NCI-H2029 (cell line): ENCODE measurements around the gene EVI5.
"Not testable (repeated sequence)": the region's sequence is repeated elsewhere in the genome, so short reads cannot be mapped to it uniquely, and the experiment has no call there.

Source experiments
- DNase-seq: peaks from one replicate; lab custom pipeline; 2025; lab: John Stamatoyannopoulos, UW

The EVI5 gene

DNA sequence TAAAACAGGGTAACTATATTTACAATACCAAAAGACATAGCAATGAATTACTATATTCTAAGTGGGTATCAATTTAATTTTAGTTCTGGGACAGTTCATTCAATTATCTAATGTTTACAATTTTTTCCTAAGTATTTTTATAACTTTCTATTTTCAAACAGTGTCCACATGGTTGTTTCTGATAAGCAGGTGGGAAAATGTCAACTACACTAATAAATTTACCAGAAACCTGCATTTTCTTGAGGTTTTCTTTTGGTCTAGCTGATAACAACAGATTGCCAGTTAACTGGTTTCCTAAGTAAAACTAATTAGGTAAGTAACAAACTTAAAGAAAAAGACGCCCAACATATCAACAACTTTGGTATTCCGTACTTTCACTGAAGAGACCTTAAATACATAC is 213.3 kb downstream of the EVI5 start:
- no peak for DNase-seq

DNA sequence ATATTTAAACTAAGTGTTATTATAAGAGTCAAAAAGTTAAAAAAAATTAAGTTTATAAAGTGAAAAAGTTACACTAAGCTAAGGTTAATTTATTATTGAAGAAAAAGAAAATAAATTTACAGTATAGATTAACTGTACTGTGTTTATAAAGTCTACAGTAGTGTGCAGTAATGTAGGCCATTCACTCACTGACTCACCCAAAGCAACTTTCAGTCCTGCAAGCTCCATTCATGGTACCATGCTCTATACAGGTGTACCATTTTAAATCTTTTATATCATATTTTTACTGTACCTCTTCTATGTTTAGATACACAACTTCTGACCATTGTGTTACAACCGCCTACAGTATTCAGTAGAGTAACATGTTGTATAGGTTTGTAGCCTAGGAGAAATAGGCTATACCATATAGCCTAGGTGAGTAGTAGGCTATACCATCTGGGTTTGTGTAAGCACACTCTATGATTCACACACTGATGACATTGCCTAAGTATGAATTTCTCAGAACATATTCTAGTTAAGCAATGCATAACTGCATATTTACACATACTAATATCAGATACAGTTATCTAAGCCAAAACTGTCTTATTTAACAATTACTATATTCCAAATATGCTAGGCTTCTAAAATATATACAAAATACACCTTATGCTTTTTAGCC is 217.6 kb downstream of the EVI5 start:
- no peak for DNase-seq

DNA sequence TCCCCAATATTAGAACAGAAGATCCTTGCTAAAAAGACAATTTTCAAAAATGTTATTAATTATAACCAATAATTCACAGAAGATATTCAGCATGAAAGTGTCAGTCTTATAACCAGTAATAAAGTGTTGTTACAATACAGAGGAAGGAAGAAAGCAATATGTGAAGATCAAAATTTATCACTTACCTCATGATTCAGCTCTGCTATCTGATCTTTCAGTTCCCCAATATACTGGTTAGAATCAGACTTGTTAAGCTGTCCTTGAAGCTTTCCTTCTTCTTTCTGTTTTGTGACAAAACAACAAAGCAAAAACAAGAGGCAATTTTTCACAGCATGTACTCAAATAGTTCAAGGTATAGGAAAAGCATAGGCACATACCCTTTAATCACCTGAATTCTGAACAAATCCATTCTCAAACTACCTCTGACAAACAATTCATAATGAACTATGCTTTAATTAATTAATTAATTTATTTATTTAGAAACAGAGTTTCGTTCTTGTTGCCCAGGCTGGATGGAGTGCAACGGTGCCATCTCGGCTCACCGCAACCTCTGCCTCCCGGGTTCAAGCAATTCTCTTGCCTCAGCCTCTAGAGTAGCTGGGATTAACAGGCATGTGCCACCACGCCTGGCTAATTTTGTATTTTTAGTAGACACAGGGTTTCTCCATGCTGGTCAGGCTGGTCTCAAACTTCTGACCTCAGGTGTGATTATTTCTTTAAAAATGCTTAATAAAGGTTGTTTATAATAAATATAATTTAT is 221.3 kb downstream of the EVI5 start:
- DNase-seq, result no peak

DNA sequence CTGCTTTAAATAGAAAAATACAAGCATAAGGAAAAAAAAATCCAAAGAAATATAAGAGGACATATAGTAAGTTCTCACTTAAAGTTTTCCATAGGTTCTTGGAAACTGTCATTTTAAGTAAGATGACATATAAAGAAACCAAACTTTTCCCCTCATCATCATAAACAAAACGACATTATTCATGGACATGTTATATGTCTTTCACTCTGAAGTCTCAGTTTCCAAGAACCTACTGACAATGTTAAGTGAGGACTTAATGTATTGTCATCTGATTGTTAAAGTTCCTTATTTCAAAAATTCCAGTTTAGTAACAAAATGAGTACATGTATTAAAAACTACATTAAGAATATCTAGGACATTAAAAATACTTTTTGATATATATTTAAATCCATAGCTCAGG is 228.6 kb downstream of the EVI5 start:
- DNase-seq, result no peak

DNA sequence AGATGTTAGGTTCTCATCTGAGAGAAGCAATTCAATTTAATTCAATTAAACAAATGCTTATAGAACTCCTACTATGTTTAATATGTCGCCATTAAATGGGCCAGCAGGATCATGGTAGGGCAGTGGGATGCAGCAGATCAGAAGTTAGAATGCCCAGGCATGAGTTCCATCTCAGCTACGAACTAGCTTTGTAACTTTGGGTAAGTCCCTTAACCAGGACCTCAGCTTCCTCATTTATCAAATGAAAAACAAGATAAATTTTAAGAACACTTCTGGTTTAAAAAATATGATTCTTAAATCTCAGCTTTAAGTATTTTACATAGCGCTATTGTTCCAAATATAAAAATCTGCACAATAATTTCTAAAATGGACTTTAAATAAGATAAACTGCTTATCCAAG is 230.7 kb downstream of the EVI5 start:
- DNase-seq, result no peak

DNA sequence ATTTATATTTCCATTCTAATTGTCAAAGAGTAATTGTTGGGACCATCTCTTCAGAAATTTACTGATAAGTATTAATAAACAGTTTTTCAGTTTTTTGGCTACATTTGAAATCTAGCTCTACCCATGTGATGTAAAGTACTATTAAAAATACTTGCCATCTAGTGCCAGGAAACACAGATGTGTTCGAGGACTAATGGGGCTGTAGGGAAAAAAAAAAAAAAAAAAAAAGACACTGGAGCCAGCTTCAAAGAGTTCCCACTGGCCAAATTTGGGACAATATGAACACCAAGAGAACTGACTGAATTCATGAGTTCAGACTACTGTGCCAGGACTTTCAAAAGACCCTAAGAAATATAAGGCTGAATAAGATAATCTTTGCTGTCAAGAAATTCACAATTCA is 233.0 kb downstream of the EVI5 start:
- no peak for DNase-seq

DNA sequence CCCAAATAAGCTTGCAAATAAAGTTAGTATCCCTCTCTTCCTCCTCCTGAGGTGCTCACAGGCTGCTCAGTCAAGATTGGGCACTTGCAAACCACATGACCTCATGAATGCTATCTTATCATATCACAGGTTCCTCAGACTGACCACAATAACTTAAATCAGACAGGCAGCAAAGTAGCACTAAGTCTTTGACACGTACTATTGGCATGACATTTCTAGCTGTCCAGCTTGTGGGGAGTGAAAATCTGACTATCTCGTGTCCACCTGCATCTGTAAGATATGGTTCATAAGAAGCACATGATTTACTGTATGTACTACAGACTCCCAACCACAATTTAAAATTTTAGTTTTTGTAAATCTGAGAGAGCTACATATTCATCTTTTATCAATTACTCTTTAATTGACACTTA is 240.1 kb downstream of the EVI5 start:
- DNase-seq, result no peak

DNA sequence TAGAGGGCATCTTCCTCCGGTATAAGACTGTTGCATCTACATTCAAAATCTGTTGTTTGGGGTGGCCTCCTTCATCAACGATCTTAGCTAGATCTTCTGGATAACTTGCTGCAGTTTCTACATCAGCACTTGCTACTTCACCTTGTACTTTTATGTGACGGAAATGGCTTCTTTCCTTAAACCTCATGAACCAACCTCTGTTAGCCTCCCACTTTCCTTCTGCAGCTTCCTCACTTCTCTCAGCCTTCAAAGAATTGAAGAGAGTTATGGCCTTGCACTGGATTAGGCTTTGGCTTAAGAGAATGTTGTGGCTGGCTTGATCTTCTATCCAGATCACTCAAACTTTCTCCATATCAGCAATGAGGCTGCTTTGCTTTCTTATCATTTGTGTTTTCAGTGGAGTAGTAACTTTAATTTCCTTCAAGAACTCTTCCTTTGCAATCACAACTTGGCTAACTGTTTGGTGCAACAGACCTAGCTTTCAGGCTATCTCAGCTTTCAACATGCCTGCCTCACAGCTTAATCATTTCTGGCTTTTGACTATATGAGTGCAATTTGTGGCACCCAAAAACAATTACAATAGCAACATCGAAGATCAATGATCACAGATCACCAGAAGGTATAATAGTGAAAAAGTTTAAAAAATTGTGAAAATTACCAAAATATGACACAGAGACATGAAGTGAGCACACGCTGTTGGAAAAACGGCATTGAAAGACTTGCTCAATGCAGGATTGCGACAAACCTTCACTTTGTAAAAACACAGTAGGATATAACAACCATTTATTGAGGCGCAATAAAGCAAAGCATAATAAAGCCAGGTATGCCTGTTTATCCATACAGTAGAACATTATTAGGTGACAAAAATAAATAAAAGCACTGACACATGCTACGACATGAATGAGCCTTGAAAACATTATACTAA is 241.5 kb downstream of the EVI5 start:
- DNase-seq, result no peak

DNA sequence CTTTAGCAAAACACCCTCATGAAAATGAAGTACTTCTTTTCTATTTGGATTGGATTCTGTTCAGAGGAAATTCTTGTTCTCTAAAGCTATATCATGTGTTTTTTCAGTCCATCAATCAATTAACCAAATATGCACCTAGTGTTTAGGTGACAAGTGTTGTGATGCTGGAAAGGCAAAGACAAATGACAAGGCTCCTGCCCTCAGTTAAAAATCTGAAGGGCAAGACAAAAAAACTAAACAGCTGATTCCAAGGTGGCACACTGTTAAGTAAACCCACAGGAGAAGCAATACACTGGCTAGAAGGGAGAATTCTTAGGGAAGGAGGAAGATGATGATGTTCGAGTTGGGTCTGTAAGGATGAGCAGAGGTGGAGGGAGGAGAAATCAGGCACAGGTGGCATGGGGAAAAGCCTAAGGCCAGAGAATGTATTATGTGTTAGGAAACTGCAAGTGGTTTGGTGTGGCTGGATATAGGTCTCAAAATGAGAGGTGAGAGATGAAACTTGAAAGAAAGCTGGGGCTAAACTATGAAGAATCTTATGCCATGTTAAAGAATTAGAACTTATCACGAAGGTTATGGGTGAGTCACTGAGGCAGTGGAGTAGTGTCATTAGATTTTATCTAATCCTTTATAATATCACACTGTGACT is 246.4 kb downstream of the EVI5 start:
- DNase-seq, result no peak

DNA sequence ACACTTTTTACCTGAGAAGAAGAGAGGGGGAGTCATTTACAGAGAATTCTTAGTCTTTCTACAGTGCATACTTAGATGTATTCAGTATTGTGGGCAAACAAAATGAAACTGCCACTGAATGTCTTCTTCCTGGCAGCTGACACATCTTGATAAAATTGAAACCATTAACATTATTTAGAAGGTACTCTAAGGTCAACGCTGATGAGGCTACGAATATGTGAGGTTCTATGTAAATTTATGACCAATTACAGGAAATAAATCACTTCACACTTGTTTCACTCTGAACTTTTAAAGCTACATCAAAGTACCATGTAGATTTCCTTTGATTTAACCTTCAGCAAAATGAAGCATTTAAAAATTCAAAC is 246.9 kb downstream of the EVI5 start:
- DNase-seq, result no peak

DNA sequence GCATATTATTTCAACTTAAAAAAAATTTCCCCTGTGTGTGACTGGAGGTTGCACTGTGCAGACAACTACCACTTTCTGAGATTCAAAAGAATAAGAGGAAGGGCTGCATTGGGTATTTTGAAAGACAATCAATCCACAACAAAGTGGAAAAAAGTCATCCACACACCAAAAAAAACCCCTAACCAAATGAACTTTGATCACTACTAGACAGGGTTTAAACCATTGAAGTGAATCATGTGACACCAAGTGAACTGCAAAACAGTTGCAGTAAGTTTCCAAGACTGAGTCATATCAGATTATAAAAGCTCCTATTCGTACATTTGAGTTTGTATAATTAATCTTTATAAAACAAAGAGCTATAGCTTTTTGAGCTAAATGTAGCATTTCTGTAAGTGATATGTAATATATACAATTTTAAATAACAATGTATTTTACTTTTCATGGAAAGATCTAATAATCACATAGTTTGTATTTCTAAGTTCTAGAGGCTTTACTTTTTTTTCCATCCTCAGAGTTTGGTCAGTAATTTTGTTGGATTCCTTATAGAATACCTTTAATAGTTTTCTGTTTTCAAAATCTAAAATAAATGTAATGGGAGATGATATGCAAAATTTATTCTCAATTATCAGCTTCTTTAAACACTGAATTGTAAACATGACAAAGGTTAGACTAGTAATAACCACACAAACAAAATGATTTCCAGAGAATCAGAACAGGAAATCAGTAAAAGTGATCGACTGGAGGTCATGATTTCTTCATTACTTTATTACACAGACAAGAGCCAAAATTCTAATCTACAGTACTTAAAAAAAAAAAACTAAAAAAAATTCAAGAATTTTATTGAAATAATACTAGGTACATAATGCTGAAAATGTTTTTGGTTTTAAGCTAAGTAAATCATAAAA is 247.7 kb downstream of the EVI5 start:
- DNase-seq, result no peak

DNA sequence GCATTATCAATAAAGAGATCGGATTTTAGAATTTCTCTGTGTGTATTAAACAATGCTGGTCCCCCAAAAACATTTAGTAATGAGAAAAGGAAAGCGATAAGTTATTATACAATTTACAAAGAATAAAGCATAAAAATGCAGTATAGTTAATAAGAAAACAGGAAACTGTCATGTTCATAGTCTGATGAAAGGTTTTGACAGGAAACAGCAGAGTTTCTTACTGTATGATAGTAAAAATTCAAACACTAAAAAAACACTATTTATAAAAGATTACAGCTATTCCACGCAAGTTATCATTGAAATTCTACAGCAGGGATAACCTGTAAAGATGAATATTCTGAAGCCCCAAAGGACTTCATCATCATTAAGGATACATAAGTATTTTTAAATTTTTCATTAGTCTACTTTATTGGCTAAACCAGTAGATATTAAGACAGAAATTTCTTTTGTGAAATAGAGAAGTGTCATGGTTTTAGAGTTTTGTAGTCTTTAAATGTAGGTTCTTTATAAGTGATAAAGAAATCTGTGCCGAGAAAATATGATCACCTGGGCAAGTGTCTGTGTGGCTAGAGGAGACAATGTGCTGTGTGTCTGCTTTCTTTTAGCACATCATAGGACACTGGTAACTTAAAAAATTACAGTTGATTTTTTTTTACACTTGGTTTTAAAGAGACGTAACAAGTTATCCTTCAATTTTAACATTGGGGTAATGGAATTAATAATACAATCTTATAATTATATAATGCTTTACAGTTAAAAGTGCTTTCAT is 248.5 kb downstream of the EVI5 start:
- DNase-seq, result no peak

DNA sequence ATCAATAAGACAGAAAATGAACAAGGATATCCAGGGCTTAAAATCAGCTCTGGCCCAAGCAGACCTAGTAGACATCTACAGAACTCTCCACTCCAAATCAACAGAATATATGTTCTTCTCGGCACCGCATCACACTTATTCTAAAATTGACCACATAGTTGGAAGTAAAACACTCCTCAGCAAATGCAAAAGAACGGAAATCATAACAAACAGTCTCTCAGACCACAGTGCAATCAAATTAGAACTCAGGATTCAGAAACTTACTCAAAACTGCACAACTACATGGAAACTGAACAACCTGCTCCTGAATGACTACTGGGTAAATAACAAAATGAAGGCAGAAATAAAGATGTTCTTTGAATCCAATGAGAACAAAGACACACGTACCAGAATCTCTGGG is 252.5 kb downstream of the EVI5 start:
- not testable (repeated sequence) for DNase-seq

DNA sequence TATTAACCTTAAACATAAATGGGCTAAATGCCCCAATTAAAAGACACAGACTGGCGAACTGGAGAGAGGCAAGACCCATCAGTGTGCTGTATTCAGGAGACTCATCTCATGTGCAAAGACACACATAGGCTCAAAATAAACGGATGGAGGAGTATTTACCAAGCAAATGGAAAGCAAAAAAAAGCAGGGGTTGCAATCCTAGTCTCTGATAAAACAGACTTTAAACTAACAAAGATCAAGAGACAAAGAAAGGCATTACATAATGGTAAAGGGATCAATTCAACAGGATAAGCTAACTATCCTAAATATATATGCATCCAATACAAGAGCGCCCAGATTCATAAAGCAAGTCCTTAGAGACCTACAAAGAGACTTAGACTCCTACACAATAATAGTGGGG is 253.0 kb downstream of the EVI5 start:
- not testable (repeated sequence) for DNase-seq

DNA sequence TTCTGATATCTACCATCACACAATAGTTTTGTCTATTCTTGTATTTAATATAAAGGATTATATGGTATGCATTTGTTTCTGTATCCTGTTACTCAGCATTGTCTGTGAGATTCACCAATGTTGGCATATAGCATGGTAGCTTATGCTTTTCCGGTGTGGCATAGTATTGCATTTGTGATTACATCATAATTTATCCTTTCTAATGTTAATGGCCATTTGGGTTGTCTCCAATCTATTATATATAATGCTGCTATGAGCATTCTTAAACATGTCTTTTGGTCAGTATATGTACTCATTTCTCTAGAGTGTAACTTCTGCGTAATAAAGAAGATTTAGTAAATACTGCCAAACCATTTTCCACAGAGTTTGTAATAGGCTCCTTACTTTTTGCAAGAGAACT is 257.2 kb downstream of the EVI5 start:
- DNase-seq, result no peak

DNA sequence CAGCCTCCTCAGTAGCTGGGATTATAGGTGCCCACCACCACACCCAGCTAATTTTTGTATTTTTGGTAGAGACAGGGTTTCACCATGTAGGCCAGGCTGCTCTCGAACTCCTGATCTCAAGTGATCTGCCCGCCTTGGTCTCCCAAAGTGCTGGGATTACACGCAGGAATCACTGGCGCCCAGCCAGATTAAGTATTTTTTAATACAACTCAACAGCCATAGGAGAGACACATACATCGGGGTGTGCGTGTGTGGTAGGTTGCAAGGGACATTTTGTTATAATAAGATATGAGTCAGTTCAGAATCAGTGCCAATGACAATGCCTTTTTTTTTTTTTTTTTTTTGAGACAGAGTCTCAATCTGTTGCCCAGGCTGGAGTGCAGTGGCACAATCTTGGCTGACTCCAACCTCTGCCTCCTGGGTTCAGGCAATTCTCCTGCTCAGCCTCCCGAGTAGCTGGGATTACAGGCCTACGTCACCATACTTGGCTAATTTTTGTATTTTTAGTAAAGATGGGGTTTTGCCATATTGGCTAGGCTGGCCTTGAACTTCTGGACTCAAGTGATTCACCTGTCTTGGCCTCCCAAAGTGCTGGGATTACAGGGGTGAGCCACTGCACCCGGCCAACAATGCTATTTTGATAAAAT is 259.8 kb downstream of the EVI5 start:
- not testable (repeated sequence) for DNase-seq

DNA sequence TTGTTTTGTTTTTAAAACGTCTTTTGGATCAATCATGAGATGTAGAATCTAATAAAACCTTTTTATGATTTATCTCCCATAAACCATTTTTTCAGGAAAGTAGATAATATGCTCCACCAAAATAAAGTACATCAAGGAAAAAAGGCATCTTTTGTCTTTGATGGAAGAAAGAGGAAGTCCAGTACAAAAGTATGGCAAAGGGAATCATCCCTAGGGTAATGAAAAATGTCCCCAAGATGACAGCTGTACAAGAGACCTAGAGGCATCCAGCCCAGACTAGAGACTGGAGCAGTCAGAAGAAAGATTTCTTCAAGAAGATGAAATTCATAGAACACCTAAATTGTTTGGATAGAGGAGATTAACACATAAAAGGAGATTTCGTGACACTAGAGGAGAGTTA is 265.9 kb downstream of the EVI5 start:
- no peak for DNase-seq

DNA sequence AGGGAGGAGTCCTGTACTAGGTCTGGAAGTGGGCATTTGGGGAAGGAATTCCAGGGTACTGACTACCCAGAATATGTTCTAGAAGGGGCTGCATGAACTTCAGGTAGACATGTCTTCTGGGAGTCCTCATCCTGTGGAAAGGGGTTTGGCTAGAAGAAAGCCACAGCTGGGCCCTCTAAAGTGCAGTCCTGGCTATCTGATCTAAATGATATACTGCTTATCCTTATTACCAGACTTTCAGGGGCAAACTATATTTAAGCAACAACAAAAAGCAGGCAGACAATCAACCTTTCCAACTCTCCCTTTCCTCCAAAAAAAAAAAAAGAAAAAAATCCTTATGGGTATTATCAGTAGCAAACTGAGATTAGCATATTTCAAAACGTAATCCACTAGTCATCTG is 268.3 kb downstream of the EVI5 start:
- no peak for DNase-seq

DNA sequence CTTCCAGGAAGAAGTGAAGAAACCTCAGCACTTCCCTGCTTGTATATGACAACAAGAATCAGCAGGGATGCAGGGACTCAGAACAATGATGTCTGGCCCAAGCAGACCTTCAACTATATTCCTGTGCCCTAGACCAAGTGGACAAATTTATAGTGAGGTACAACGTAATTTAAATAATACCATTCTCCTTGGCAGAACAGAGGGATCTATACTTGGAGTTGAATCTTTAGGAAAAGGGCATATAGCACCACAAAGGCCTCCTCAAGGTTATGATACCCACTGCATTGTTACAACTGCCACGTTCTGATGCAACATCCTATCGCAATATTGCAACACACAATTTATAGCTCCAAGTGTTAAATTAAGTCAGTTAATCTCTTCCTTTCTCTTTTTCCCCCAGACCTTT is 269.1 kb downstream of the EVI5 start:
- no peak for DNase-seq

DNA sequence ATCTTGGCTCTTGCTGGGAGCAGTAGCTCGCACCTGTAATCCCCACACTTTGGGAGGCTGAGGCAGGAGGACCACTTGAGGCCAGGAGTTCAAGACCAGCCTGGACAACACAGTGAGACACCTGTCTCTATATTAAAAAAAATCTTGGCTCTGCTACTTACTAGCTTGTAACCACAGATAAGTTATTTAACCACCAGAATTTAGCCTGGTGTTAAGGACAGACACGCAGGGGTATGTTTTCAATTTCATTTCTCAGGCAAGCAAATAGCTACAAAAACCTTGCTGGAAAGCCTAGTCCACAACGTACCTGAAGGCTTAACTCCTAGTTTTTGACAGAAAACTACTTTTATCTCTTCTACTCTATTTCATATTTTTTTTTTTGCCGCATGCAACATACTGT is 273.4 kb downstream of the EVI5 start:
- no peak for DNase-seq
